Measurements from ENCODE around the gene MC1R.
A peak's percentile ranks its signal among the peaks of the same experiment; 100 is the strongest.

The MC1R gene

DNA sequence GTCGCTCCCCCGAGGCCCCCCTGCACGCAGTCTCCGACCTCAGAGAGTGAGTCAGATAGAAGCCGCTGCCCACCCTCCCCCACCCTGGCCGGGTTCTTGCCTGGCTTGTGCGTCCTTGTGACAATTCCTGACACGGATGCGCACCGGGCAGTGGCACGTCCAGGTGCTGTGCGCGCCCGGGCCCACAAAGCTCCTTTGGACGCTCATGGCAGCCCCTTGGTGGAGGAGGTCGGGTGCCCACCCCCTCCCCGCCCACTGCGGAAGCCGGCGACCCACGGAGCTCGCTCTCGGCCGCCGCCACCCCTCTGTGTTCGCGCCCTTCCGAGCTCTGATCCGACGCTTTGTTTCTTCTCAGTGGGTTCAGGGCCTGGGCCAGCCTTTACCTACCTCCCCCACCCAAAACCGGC, 3.8 kb downstream of the MC1R start:
- CTCF ChIA-PET = interaction anchor here (1.1 to 4.9 kb wide), 2 partner anchors 11 to 44 kb away, joined by 3 to 34 read pairs; no protein-coding TSS in a partner anchor
- TF ChIP-seq, protein P1, sequence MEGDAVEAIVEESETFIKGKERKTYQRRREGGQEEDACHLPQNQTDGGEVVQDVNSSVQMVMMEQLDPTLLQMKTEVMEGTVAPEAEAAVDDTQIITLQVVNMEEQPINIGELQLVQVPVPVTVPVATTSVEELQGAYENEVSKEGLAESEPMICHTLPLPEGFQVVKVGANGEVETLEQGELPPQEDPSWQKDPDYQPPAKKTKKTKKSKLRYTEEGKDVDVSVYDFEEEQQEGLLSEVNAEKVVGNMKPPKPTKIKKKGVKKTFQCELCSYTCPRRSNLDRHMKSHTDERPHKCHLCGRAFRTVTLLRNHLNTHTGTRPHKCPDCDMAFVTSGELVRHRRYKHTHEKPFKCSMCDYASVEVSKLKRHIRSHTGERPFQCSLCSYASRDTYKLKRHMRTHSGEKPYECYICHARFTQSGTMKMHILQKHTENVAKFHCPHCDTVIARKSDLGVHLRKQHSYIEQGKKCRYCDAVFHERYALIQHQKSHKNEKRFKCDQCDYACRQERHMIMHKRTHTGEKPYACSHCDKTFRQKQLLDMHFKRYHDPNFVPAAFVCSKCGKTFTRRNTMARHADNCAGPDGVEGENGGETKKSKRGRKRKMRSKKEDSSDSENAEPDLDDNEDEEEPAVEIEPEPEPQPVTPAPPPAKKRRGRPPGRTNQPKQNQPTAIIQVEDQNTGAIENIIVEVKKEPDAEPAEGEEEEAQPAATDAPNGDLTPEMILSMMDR (IDR thresholded peaks at IDR 0.05; ENCODE audit: insufficient read depth, low read length, missing control alignments) = no peak
- peak overlapping the region; percentile 83 for H3K4me3 ChIP-seq (ENCODE audit: low read depth, low read length)
- POLR2A ChIA-PET = interaction anchor here (0.7 to 2.7 kb wide), 13 partner anchors 9 to 100 kb away, joined by 3 to 22 read pairs (median 4); partner anchors contain the start of gene TCF25
- DNase-seq (ENCODE audit: low read depth, low spot score) = peak; percentile 62

DNA sequence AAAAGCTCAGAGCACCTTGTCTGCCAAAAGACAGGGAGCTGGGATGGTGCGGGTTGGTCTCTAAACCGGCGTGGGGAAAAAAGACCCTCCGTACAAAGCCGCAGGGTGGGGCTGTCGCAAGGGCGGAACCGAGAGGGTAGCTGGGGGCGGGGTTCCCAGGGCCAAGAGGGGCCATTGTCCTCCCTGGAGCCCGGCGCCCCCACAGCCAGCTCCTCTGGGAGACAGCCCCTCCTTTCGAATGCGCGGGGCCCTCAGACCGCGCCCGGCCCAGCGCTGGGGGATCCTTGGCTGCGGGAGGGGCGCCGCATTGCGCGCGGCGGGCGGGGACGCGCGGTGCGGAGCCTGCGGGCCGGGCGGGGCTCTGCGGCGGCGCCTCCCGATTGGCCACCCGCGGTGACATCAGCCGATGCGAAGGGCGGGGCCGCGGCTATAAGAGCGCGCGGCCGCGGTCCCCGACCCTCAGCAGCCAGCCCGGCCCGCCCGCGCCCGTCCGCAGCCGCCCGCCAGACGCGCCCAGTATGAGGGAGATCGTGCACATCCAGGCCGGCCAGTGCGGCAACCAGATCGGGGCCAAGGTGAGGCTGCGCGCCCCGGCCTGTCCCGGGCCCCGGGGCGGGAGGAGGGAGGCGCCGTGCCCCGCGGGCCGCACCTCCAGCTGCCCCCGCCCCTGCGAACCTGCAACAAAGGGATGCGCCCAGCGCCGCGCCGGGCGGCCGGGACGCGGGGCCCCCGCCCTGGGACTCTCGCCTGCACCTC, 4.4 kb downstream of the MC1R start, which contains the start of gene TUBB3:
TUBB3 (plus strand) TSS at position 459 of the 756 bp plus-strand sequence; CDS start at position 519, 60 bp downstream.
- peak within 1 kb of the TSS; percentile 83 for H3K4me3 ChIP-seq (ENCODE audit: low read depth, low read length)
- no peak for DNase-seq (ENCODE audit: low read depth, low spot score)
- TF ChIP-seq, protein P1 (IDR thresholded peaks at IDR 0.05; ENCODE audit: insufficient read depth, low read length, missing control alignments) = no peak
- ChIA-PET CTCF (interaction anchor here (1.1 to 4.9 kb wide), 2 partner anchors 11 to 45 kb away, joined by 3 to 34 read pairs; no protein-coding TSS in a partner anchor), POLR2A (interaction anchor here (0.7 to 2.7 kb wide), 15 partner anchors 8 to 100 kb away, joined by 3 to 22 read pairs (median 4); partner anchors contain the start of gene TCF25)

DNA sequence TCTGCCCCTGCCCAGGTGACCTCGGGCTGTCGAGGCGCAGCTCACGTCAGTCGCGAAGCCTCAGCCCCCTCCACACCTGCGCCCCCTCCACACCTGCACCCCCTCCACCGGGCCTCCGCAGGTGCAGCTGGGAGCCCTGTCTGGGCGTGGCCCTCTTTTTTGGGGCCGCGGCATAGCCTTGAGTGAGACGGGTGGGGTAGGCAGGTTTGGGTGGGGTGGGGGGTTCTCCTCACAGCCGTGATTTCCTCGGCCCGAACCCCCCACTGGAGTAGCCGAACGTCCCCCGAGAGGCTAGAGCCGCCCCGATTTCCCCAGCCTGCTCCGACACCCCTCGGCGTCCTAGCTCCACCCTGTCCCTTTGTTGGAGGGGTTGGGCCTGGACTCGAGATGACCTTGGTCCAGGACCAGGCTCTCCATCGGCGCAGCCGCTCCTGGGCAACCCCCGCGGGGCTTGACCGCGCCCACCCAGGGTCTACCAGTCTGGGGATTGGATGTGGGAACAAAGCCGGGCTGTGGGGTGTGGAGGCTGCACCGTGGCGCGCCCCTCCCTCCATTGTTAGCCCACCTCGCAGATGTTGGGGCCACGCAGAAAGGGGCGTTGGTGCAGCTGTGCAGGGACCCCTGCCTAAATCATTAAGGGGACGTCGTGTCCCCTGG, 5.1 kb downstream of the MC1R start:
- TF ChIP-seq, protein P1 (IDR thresholded peaks at IDR 0.05; ENCODE audit: insufficient read depth, low read length, missing control alignments) = no peak
- ChIA-PET CTCF (interaction anchor here (1.1 to 4.9 kb wide), 3 partner anchors 12 to 45 kb away, joined by 3 to 34 read pairs (median 3); partner anchors contain the start of gene DEF8), POLR2A (interaction anchor here (0.6 to 2.7 kb wide), 6 partner anchors 9 to 113 kb away, joined by 3 to 22 read pairs (median 4); partner anchors contain the start of gene TCF25)
- peak overlapping the region; percentile 83 for H3K4me3 ChIP-seq (ENCODE audit: low read depth, low read length)
- DNase-seq (ENCODE audit: low read depth, low spot score) = no peak

DNA sequence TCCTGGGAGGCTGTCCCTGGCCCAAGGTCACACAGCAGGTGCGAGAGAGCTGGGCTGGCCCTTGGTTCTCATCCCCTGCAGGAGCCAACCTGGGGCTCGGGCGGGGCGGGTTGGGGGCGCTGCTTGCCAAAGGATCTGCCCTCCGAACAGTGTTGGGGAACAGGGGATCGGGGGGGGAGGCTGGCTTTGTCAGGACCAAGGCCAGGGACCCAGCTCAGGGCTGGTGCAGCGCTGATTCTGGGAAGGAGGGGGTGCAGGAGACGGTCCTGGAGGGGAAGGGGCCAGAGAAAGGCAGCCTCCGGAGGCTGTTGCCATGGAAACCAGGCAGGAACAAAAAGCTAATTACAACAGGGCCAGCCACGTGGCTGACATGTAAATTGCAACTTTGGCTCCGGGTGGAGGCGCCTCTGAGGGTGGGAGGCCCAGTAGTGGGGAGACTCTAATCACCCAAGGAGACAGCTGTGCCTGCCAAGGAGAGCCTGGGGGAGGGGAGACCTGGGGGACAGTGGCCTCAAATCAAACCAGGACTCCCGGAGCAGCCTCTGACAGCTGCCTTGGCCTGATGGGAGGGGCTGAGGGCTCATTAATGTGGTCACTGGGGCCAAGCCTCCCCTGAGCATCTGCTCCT, 5.7 kb downstream of the MC1R start:
- DNase-seq (ENCODE audit: low read depth, low spot score) = no peak
- POLR2A ChIA-PET = interaction anchor here (1.3 to 1.7 kb wide), 2 partner anchors 9 to 16 kb away, joined by 3 to 4 read pairs; no protein-coding TSS in a partner anchor
- peak overlapping the region; percentile 83 for H3K4me3 ChIP-seq (ENCODE audit: low read depth, low read length)
- TF ChIP-seq, protein P1 (IDR thresholded peaks at IDR 0.05; ENCODE audit: insufficient read depth, low read length, missing control alignments) = no peak
- CTCF ChIA-PET = interaction anchor here (0.8 to 4.9 kb wide), 3 partner anchors 13 to 49 kb away, joined by 3 to 34 read pairs (median 3); partner anchors contain the start of gene DEF8

DNA sequence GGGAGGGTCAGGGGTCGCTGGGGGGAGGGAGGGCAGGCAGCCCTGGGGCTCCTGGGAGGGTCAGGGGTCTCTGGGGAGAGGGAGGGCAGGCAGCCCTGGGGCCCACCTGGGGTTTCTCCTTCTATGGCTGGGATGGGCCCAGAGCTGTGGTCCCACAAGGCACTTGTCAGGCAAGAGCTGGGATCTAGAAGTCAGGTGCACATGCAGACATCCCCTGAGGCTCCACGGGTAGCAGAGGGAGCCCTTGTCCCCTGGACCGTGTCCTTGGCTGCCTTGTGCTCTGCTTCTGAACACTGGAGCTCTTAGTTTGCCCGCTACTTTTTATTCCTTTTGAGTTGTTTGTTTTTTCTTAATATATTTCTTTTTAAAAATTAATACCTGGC, 6.3 kb downstream of the MC1R start:
- POLR2A ChIA-PET = interaction anchor here (1.4 to 1.7 kb wide), 2 partner anchors 15 to 23 kb away, joined by 4 to 5 read pairs; partner anchors contain the start of gene DEF8
- no peak for DNase-seq (ENCODE audit: low read depth, low spot score)
- TF ChIP-seq, protein P1 (IDR thresholded peaks at IDR 0.05; ENCODE audit: insufficient read depth, low read length, missing control alignments) = no peak
- CTCF ChIA-PET = interaction anchor here (0.8 to 4.9 kb wide), 3 partner anchors 13 to 49 kb away, joined by 3 to 34 read pairs (median 3); partner anchors contain the start of gene DEF8
- peak overlapping the region; percentile 83 for H3K4me3 ChIP-seq (ENCODE audit: low read depth, low read length)

Measured in AG04449 (cell line).